Caco-2 (cell line): Measurements from ENCODE around the gene KCNIP4. TPM values are rescaled to one million over a fixed set of nuclear protein-coding genes. Genes with fewer than 3 reads are reported as not detected.

Source experiments
- BruUV-seq: library from RNA; stranded (reverse); fragments of 400-500 nt; replicated peaks from 2 replicates; lab custom pipeline; 2021; lab: Mats Ljungman, UMichigan
- CTCF ChIA-PET: fragments of 300-600 bp; sonication (Branson Sonifier 250); formaldehyde crosslinking; loops from one replicate; lab custom pipeline; 2022; ENCODE audit warnings: antibody characterized with exemption; lab: Charles Lee
- POLR2A ChIA-PET: fragments of 300-600 bp; sonication (Branson Sonifier 250); formaldehyde crosslinking; loops from one replicate; lab custom pipeline; 2022; ENCODE audit warnings: antibody characterized with exemption; lab: Charles Lee
- DNase-seq, 2 experiments: peaks; one replicate each; pipeline versions ENCODE4 v3.0.0 to v3.0.0-alpha.2; 2020 to 2022
- H3K27me3 ChIP-seq: replicated peaks from 2 replicates; pipeline ENCODE4 v1.6.0; 2011; ENCODE audit warnings: low read length; ENCODE audit not compliant: control insufficient read depth, insufficient read depth
- H3K36me3 ChIP-seq: 2 replicates; pipeline ENCODE4 v1.5.1; 2011; ENCODE audit warnings: low read length; ENCODE audit not compliant: control insufficient read depth, insufficient read depth
- H3K4me1 ChIP-seq: fragments of 250-450 bp; sonication (Bioruptor Pico); 2 replicates; pipeline ENCODE4 v1.5.1; 2020; ENCODE audit warnings: mild to moderate bottlenecking
- H3K4me3 ChIP-seq: 2 replicates; pipeline ENCODE4 v1.5.1; 2011; ENCODE audit warnings: low read depth, mild to moderate bottlenecking, control low read depth, low read length
- H3K9me3 ChIP-seq: fragments of 250-450 bp; sonication (Bioruptor Pico); 2 replicates; pipeline ENCODE4 v1.5.1; 2020; ENCODE audit warnings: mild to moderate bottlenecking, moderate library complexity
- H3K27ac Mint-ChIP-seq: one replicate; pipeline ENCODE4 v1.8.0; 2022; ENCODE audit warnings: mixed read lengths; ENCODE audit not compliant: unreplicated experiment
- H3K27me3 Mint-ChIP-seq: one replicate; pipeline ENCODE4 v1.8.0; 2022; ENCODE audit warnings: mixed read lengths; ENCODE audit not compliant: insufficient read depth, unreplicated experiment
- H3K36me3 Mint-ChIP-seq: one replicate; pipeline ENCODE4 v1.8.0; 2022; ENCODE audit warnings: mild to moderate bottlenecking, mixed read lengths; ENCODE audit not compliant: insufficient read depth, unreplicated experiment
- H3K4me1 Mint-ChIP-seq: one replicate; pipeline ENCODE4 v1.8.0; 2022; ENCODE audit warnings: low read depth, mixed read lengths; ENCODE audit not compliant: unreplicated experiment
- H3K4me3 Mint-ChIP-seq: one replicate; pipeline ENCODE4 v1.8.0; 2022; ENCODE audit warnings: mild to moderate bottlenecking, moderate library complexity, mixed read lengths; ENCODE audit not compliant: unreplicated experiment
- H3K9me3 Mint-ChIP-seq: one replicate; pipeline ENCODE4 v1.8.0; 2022; ENCODE audit warnings: mixed read lengths; ENCODE audit not compliant: unreplicated experiment
- CTCF ChIP-seq, 2 experiments: fragments of 200-600 bp in 1 of 2; IDR thresholded peaks; 1 replicate in 1 of 2; 2 replicates in 1 of 2; pipeline versions ENCODE4 v1.5.1 to v1.8.0; 2011 to 2022; ENCODE audit warnings: antibody characterized with exemption in 1 of 2, control low read depth in 1 of 2, inconsistent platforms in 1 of 2, low read depth in 1 of 2, low read length in 1 of 2, mild to moderate bottlenecking in 1 of 2, moderate library complexity in 1 of 2; ENCODE audit not compliant: insufficient read depth in 1 of 2, severe bottlenecking in 1 of 2, unreplicated experiment in 1 of 2
- intact Hi-C: fragments of 100-400 bp; cut with micrococcal nuclease; formaldehyde crosslinking; loops from one replicate; pipeline ENCODE4 v1.10.0; 2022; ENCODE audit not compliant: unreplicated experiment
- total RNA-seq: library from RNA; stranded (reverse); gene quantifications from 2 replicates; pipeline ENCODE4 v1.2.3, GENCODE V29; 2022

Gene KCNIP4
- total RNA-seq, 1 experiment from 2014 or later = not detected

GRCh38 chr4:20899591-20899990 is 1049.0 kb downstream of the KCNIP4 start:
- H3K9me3 ChIP-seq = no peaks in the 10 kb centered on the region
- H3K4me1 ChIP-seq = no peaks in the 10 kb centered on the region
- intact Hi-C loops = no loop called here
- no peak for DNase-seq
- no peak for TF ChIP-seq CTCF (IDR thresholded peaks at IDR 0.05; ENCODE audit: insufficient read depth in 1 of 2, low read depth in 1 of 2, low read length in 1 of 2, severe bottlenecking in 1 of 2, unreplicated experiment in 1 of 2)
- peaks cover 7% of the 10 kb centered on the region for H3K27me3 Mint-ChIP-seq
- H3K36me3 ChIP-seq = no peaks in the 10 kb centered on the region
- POLR2A ChIA-PET = no interaction called here
- no peaks in the 10 kb centered on the region for H3K36me3 Mint-ChIP-seq
- H3K27ac Mint-ChIP-seq = no peak overlapping the region
- no peaks in the 10 kb centered on the region for H3K27me3 ChIP-seq
- no peaks in the 10 kb centered on the region for H3K4me1 Mint-ChIP-seq
- H3K9me3 Mint-ChIP-seq = no peaks in the 10 kb centered on the region
- no TSS peak for BruUV-seq
- no peak overlapping the region for H3K4me3 ChIP-seq
- CTCF ChIA-PET = no interaction called here
- no peak overlapping the region for H3K4me3 Mint-ChIP-seq

DNA sequence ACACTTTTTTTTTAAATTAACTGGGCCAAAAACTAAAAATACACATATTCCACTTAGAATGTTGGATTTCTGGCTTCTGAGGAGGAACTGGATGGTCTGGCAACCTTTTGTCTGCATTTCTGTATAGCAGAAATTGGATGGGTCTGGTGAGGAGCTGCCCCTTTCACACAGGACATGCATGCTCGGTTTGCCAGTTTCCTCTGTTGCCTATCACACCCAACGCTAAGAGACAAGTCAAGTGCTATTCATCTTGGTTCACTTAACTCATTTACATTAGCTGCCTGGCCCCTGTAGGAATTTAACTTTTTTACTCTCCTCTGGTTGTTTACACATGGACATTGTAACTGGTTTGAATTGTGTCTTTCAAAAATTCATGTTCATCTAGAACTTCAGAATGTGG is 1052.6 kb downstream of the KCNIP4 start:
- TF ChIP-seq CTCF (IDR thresholded peaks at IDR 0.05; ENCODE audit: insufficient read depth in 1 of 2, low read depth in 1 of 2, low read length in 1 of 2, severe bottlenecking in 1 of 2, unreplicated experiment in 1 of 2) = no peak
- Histone ChIP-seq H3K4me3 (no peak overlapping the region), H3K36me3 (no peaks in the 10 kb centered on the region), H3K27me3 (no peaks in the 10 kb centered on the region), H3K4me1 (no peaks in the 10 kb centered on the region), H3K9me3 (no peaks in the 10 kb centered on the region)
- Mint-ChIP-seq H3K36me3 (no peaks in the 10 kb centered on the region), H3K4me1 (no peaks in the 10 kb centered on the region), H3K9me3 (no peaks in the 10 kb centered on the region), H3K27me3 (peaks cover 7% of the 10 kb centered on the region), H3K4me3 (no peak overlapping the region), H3K27ac (no peak overlapping the region)
- CTCF ChIA-PET = no interaction called here
- no peak for DNase-seq
- BruUV-seq = no TSS peak
- POLR2A ChIA-PET = no interaction called here
- intact Hi-C loops = no loop called here

DNA sequence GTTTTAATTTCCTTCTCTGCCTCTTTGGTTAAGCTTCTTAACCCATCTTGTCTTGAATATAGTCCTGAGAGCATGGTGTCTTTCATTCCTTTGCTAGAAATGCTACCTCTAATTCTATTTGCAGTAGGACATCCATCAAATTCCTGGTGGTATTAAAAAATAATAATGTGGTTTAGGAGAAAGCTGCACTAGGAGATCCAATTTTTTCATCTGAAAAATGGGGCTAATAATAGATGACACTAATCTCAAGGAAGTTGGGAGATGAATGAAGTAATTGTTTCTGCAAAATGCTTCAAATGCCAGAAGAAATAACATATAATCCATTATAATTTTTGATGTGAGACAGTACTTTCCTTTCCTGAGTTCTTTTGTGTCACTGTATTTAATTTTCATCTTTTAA is 1053.4 kb downstream of the KCNIP4 start:
- no peaks in the 10 kb centered on the region for H3K9me3 Mint-ChIP-seq
- no peak for DNase-seq
- H3K27me3 ChIP-seq = no peaks in the 10 kb centered on the region
- H3K4me3 ChIP-seq = no peak overlapping the region
- no peaks in the 10 kb centered on the region for H3K36me3 Mint-ChIP-seq
- H3K4me1 Mint-ChIP-seq = no peaks in the 10 kb centered on the region
- CTCF ChIA-PET = no interaction called here
- H3K4me3 Mint-ChIP-seq = no peak overlapping the region
- POLR2A ChIA-PET = no interaction called here
- BruUV-seq = no TSS peak
- intact Hi-C loops = no loop called here
- no peaks in the 10 kb centered on the region for H3K4me1 ChIP-seq
- no peaks in the 10 kb centered on the region for H3K9me3 ChIP-seq
- H3K27me3 Mint-ChIP-seq = peaks cover 7% of the 10 kb centered on the region
- H3K27ac Mint-ChIP-seq = no peak overlapping the region
- TF ChIP-seq CTCF (IDR thresholded peaks at IDR 0.05; ENCODE audit: insufficient read depth in 1 of 2, low read depth in 1 of 2, low read length in 1 of 2, severe bottlenecking in 1 of 2, unreplicated experiment in 1 of 2) = no peak
- H3K36me3 ChIP-seq = no peaks in the 10 kb centered on the region
